Activated CD4-positive, alpha-beta T cell treated with anti-CD3 and anti-CD28 coated beads, Interleukin-2, amount 10 ng/mL, durations not matched to agents 7 days and 5 days (primary cell): ENCODE results near the gene KRTAP2-2. TPM values are rescaled to one million over a fixed set of nuclear protein-coding genes. Genes with fewer than 3 reads are reported as not detected.

Experiments
- CTCF ChIA-PET: fragments of 350-600 bp; sonication (Branson Sonifier 250); formaldehyde crosslinking; loops from one replicate; lab custom pipeline; 2021; ENCODE audit warnings: antibody characterized with exemption; lab: Charles Lee
- POLR2A ChIA-PET: fragments of 350-600 bp; sonication (Branson Sonifier 250); formaldehyde crosslinking; loops from one replicate; lab custom pipeline; 2021; ENCODE audit warnings: antibody characterized with exemption; lab: Charles Lee
- DNase-seq: peaks from one replicate; pipeline ENCODE4 v3.0.0-alpha.2; 2020
- H3K27ac Mint-ChIP-seq: one replicate; pipeline ENCODE4 v1.8.0; 2021; ENCODE audit warnings: mild to moderate bottlenecking, moderate library complexity, mixed read lengths
- H3K27me3 Mint-ChIP-seq: one replicate; pipeline ENCODE4 v1.8.0; 2021; ENCODE audit warnings: mixed read lengths
- H3K36me3 Mint-ChIP-seq: one replicate; pipeline ENCODE4 v1.8.0; 2021; ENCODE audit warnings: low read depth, mixed read lengths
- H3K4me1 Mint-ChIP-seq: one replicate; pipeline ENCODE4 v1.8.0; 2021; ENCODE audit warnings: mixed read lengths
- H3K4me3 Mint-ChIP-seq: one replicate; pipeline ENCODE4 v1.8.0; 2021; ENCODE audit warnings: mild to moderate bottlenecking, moderate library complexity, mixed read lengths
- H3K9me3 Mint-ChIP-seq: one replicate; pipeline ENCODE4 v1.8.0; 2021; ENCODE audit warnings: mixed read lengths
- total RNA-seq, 2 experiments: library from RNA; stranded (reverse); gene quantifications; one replicate each; pipeline ENCODE4 v1.2.3, GENCODE V29; 2021

Gene KRTAP2-2
- total RNA-seq, 2 experiments from 2014 or later = not detected

DNA sequence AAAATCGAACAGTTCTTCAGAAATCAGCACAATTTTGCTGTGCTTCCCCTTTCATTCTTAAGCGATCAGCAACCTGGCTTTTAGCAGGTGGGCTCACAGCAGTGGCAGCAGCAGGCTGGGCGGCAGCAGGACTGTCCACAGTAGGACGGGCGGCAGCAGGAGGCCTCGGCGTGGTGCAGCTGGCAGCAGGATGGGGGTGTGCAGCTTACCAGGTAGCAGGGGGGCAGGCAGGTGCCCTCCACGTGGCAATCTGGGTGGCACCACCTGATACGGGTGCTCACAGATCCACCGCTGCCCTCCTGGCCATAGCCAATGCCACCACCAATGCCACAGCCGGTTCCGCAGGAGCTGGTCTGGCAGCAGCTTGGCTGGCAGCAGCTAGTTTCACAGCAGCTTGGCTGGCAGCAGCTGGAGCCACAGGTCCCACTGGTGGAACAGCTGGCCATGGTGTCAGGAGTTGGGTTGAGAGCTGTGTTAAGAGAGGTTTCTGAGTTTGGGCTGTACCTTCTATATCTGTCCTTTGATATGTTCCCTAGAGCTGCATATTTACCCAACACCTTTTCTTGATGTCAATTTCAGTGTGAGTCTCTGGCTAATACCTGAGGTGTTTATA lies 25.3 kb downstream of the KRTAP2-2 start, which contains the start of gene KRTAP1-4:
Gene KRTAP1-4 (minus strand): TSS at position 563 of the 613 bp plus-strand sequence. CDS start 117 bp downstream, at position 446.
- H3K9me3 Mint-ChIP-seq = no peaks in the 10 kb centered on the region
- no peak within 1 kb of the TSS for H3K4me3 Mint-ChIP-seq
- no peak within 1 kb of the TSS for H3K27ac Mint-ChIP-seq
- DNase-seq = no peak
- no peaks in the 10 kb centered on the region for H3K4me1 Mint-ChIP-seq
- H3K36me3 Mint-ChIP-seq = no peaks in the 10 kb centered on the region
- POLR2A ChIA-PET = no interaction called here
- CTCF ChIA-PET = interaction anchor here (1.0 to 1.3 kb wide), 2 partner anchors 10 to 13 kb away, joined by 3 read pairs; no protein-coding TSS in a partner anchor
- peaks cover 19% of the 10 kb centered on the region for H3K27me3 Mint-ChIP-seq

GRCh38 chr17:41026715-41027471 lies 28.1 kb downstream of the KRTAP2-2 start, which contains the start of gene KRTAP1-5:
KRTAP1-5 (minus strand) TSS chr17:41027208; CDS start chr17:41027155, 53 bp downstream.
- CTCF ChIA-PET = no interaction called here
- Mint-ChIP-seq H3K36me3 (no peaks in the 10 kb centered on the region), H3K4me1 (no peaks in the 10 kb centered on the region), H3K4me3 (no peak within 1 kb of the TSS), H3K9me3 (no peaks in the 10 kb centered on the region), H3K27me3 (peaks cover 20% of the 10 kb centered on the region), H3K27ac (no peak within 1 kb of the TSS)
- DNase-seq = no peak
- POLR2A ChIA-PET = no interaction called here

- POLR2A ChIA-PET = no interaction called here
Measured at GRCh38 chr17:41024697-41025096, 30.3 kb downstream of the KRTAP2-2 start.

DNA sequence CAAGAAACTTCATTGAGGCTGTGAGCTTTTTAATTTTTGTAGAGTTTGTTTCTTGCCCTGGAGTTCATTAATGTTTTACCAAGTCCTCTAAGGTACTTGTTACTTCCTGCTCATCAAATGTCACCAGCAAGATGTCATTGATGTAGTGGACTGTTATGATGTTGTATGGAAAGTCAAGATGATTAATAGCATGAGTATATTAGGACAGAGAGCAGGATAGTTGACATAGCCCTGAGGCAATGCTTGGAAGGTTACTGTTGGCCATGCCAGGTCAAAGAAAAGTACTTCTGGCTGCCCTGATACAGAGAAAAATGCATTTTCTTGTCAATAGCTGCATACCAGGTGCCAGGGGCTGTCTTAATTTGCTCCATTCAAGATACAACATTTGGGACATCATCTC lies 34.7 kb downstream of the KRTAP2-2 start:
- ChIA-PET CTCF (interaction anchor here (0.7 to 1.3 kb wide), 2 partner anchors 9 to 529 kb away, joined by 3 read pairs; no protein-coding TSS in a partner anchor), POLR2A (no interaction called here)
- Mint-ChIP-seq H3K4me3 (no peak overlapping the region), H3K9me3 (no peaks in the 10 kb centered on the region), H3K27me3 (peaks cover 11% of the 10 kb centered on the region), H3K4me1 (no peaks in the 10 kb centered on the region), H3K36me3 (no peaks in the 10 kb centered on the region), H3K27ac (no peak overlapping the region)
- DNase-seq = no peak

More at GRCh38 chr17:41024697-41025096, 30.3 kb downstream of the KRTAP2-2 start:
- H3K27me3 Mint-ChIP-seq = peaks cover 18% of the 10 kb centered on the region
- H3K27ac Mint-ChIP-seq = no peak overlapping the region
- no peak overlapping the region for H3K4me3 Mint-ChIP-seq
- no peak for DNase-seq
- CTCF ChIA-PET = no interaction called here
- H3K36me3 Mint-ChIP-seq = no peaks in the 10 kb centered on the region
- no peaks in the 10 kb centered on the region for H3K4me1 Mint-ChIP-seq
- H3K9me3 Mint-ChIP-seq = no peaks in the 10 kb centered on the region

GRCh38 chr17:41019415-41019814 lies 35.6 kb downstream of the KRTAP2-2 start:
- DNase-seq = no peak
- Mint-ChIP-seq H3K36me3 (no peaks in the 10 kb centered on the region), H3K4me1 (no peaks in the 10 kb centered on the region), H3K4me3 (no peak overlapping the region), H3K27ac (no peak overlapping the region), H3K9me3 (no peaks in the 10 kb centered on the region), H3K27me3 (peaks cover 15% of the 10 kb centered on the region)
- CTCF ChIA-PET = interaction anchor here (0.6 to 1.3 kb wide), 3 partner anchors 10 to 530 kb away, joined by 3 read pairs; no protein-coding TSS in a partner anchor
- POLR2A ChIA-PET = no interaction called here

GRCh38 chr17:41018541-41018940 lies 36.5 kb downstream of the KRTAP2-2 start:
- ChIA-PET CTCF (interaction anchor here (1.2 kb wide), 1 partner anchor 9 kb away, joined by 5 read pairs; no protein-coding TSS in a partner anchor), POLR2A (no interaction called here)
- DNase-seq = no peak
- Mint-ChIP-seq H3K36me3 (no peaks in the 10 kb centered on the region), H3K4me1 (no peaks in the 10 kb centered on the region), H3K9me3 (no peaks in the 10 kb centered on the region), H3K4me3 (no peak overlapping the region), H3K27ac (no peak overlapping the region), H3K27me3 (peaks cover 12% of the 10 kb centered on the region)

DNA sequence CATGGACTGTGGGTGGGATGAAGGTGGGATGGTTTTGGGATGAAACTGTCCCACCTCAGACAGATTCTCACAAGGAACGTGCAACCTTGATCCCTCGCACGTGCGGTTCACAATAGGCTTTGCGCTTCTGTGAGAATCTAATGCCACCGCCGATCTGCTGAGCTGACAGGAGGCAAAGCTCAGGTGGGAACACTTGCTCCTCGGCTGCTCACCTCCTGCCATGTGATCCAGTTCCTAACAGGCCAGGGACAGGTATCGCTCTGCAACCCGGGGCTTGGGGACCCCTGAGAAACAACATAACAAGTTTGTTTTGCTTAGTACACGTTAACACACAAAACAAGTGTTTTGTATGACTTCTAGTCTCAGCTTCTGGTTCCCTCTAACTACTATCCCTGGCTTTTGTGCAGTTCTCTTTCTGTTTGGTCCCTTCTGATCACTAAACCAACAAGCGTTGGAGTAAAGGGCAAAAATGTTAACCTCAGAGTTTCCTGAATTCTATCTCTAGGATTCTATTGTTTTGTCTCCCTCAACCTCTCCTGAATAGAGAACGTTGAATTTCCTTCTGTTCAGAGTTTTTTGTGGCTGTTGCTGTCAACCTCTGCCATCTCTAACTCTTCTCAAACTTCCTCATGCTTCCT lies 38.3 kb downstream of the KRTAP2-2 start:
- Mint-ChIP-seq H3K4me1 (no peaks in the 10 kb centered on the region), H3K4me3 (no peak overlapping the region), H3K27me3 (peaks cover 14% of the 10 kb centered on the region), H3K27ac (no peak overlapping the region), H3K9me3 (no peaks in the 10 kb centered on the region), H3K36me3 (no peaks in the 10 kb centered on the region)
- ChIA-PET CTCF (interaction anchor here (1.2 kb wide), 1 partner anchor 13 kb away, joined by 3 read pairs; the partner anchor contains the start of gene KRTAP1-4), POLR2A (no interaction called here)
- no peak for DNase-seq

- POLR2A ChIA-PET = no interaction called here
- CTCF ChIA-PET = no interaction called here
- no peak overlapping the region for H3K27ac Mint-ChIP-seq
Measured at GRCh38 chr17:41015454-41015853, 39.6 kb downstream of the KRTAP2-2 start.

GRCh38 chr17:41013606-41014005 lies 41.4 kb downstream of the KRTAP2-2 start:
- H3K4me1 Mint-ChIP-seq = no peaks in the 10 kb centered on the region

More at GRCh38 chr17:41015454-41015853, 39.6 kb downstream of the KRTAP2-2 start:
- Mint-ChIP-seq H3K27me3 (peaks cover 10% of the 10 kb centered on the region), H3K36me3 (no peaks in the 10 kb centered on the region), H3K4me1 (no peaks in the 10 kb centered on the region), H3K9me3 (no peaks in the 10 kb centered on the region), H3K4me3 (no peak overlapping the region)
- DNase-seq = no peak

DNA sequence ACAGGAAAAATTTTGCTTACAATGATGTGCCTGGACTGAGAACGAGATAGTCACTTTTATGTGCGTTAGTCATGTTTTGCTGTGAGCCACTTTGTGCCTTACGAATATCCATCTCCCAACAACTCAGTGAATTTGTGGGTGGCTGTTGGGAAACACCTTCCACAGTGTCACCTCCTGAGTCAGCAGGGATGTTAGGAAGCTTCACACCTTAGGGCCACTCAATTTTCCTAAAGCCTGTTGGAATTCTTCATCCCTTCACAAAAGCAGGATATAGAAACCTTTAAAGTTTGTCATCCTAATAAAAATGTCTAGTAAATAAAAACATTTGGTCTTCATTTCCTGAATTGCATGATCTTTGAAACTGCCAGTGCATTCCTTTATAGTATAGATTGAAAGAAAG lies 41.8 kb downstream of the KRTAP2-2 start:
- Mint-ChIP-seq H3K27ac (no peak overlapping the region), H3K4me3 (no peak overlapping the region), H3K36me3 (no peaks in the 10 kb centered on the region), H3K4me1 (no peaks in the 10 kb centered on the region), H3K27me3 (peaks cover 10% of the 10 kb centered on the region), H3K9me3 (no peaks in the 10 kb centered on the region)
- CTCF ChIA-PET = interaction anchor here (1.3 kb wide), 1 partner anchor 52 kb away, joined by 3 read pairs; no protein-coding TSS in a partner anchor
- POLR2A ChIA-PET = no interaction called here
- no peak for DNase-seq

More at GRCh38 chr17:41013606-41014005, 41.4 kb downstream of the KRTAP2-2 start:
- CTCF ChIA-PET = interaction anchor here (1.3 kb wide), 1 partner anchor 52 kb away, joined by 3 read pairs; no protein-coding TSS in a partner anchor
- Mint-ChIP-seq H3K36me3 (no peaks in the 10 kb centered on the region), H3K27ac (no peak overlapping the region), H3K9me3 (no peaks in the 10 kb centered on the region), H3K27me3 (peaks cover 10% of the 10 kb centered on the region), H3K4me3 (no peak overlapping the region)
- no peak for DNase-seq
- POLR2A ChIA-PET = no interaction called here

DNA sequence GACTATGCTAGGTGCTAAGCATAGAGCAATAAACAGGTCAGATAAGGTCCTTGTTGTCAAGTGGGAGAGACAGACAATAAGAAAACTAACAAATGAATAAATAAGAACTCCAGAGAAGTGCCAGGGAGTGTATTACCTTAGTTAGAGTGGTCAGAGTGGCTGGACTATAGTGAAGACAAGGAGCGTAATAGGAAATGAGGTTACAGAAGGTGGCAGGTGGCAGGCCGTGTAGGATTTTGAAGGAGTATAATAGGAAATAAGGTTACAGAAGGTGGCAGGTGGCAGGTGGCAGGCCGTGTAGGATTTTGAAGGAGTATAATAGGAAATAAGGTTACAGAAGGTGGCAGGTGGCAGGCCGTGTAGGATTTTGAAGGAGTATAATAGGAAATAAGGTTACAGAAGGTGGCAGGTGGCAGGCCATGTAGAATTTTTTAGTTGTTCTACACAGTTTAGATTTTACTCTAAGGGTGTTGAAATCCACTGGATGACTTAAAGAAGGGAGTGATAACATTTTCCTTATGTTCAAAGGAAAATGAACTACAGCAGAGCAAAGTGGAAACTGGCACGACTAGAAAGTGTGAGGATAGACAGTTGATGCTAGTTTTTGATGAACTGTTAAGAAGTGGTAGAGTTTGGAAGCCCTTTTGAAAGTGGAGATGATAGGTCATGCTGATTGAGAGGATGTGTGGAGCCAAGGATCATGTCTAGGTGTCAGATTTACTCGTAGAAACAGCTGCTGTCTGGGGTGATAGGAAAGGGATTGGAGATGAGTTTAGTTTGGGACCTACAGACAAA lies 42.5 kb downstream of the KRTAP2-2 start:
- no peak for DNase-seq
- Mint-ChIP-seq H3K27me3 (peaks cover 8% of the 10 kb centered on the region), H3K9me3 (no peaks in the 10 kb centered on the region), H3K27ac (no peak overlapping the region), H3K4me3 (no peak overlapping the region), H3K36me3 (no peaks in the 10 kb centered on the region), H3K4me1 (no peaks in the 10 kb centered on the region)
- ChIA-PET CTCF (interaction anchor here (1.3 kb wide), 1 partner anchor 51 kb away, joined by 3 read pairs; no protein-coding TSS in a partner anchor), POLR2A (no interaction called here)

GRCh38 chr17:41010441-41010840 lies 44.6 kb downstream of the KRTAP2-2 start:
- ChIA-PET POLR2A (no interaction called here), CTCF (interaction anchor here (1.4 kb wide), 1 partner anchor 8 kb away, joined by 5 read pairs; no protein-coding TSS in a partner anchor)
- no peak for DNase-seq
- H3K36me3 Mint-ChIP-seq = no peaks in the 10 kb centered on the region
- no peak overlapping the region for H3K4me3 Mint-ChIP-seq
- no peaks in the 10 kb centered on the region for H3K4me1 Mint-ChIP-seq
- H3K9me3 Mint-ChIP-seq = no peaks in the 10 kb centered on the region
- H3K27me3 Mint-ChIP-seq = peaks cover 7% of the 10 kb centered on the region
- H3K27ac Mint-ChIP-seq = no peak overlapping the region
